WTC11 (cell line): ENCODE data around the gene PCDHB16. TPM values are rescaled to one million over a fixed set of nuclear protein-coding genes. Genes with fewer than 3 reads are reported as not detected.

Experiments
- ATAC-seq: fragments of 200-7000 bp; cut with Tn5 transposase; 2 replicates; pipeline ENCODE4 v1.10.0; 2021; ENCODE audit warnings: mild to moderate bottlenecking, moderate library complexity
- CTCF ChIA-PET: fragments of 300-600 bp; sonication (Branson Sonifier 250); formaldehyde crosslinking; loops from one replicate; lab custom pipeline; 2021; ENCODE audit warnings: antibody characterized with exemption; lab: Charles Lee
- POLR2A ChIA-PET: fragments of 350-600 bp; sonication (Branson Sonifier 250); formaldehyde crosslinking; loops from one replicate; lab custom pipeline; 2021; ENCODE audit warnings: antibody characterized with exemption; lab: Charles Lee
- DNase-seq: peaks from one replicate; pipeline ENCODE4 v3.0.0; 2021; ENCODE audit warnings: low spot score
- H3K27ac Mint-ChIP-seq: 2 replicates; pipeline ENCODE4 v1.8.0; 2021; ENCODE audit warnings: mixed read lengths
- H3K27me3 Mint-ChIP-seq: 2 replicates; pipeline ENCODE4 v1.8.0; 2021; ENCODE audit warnings: low read depth, mild to moderate bottlenecking, moderate library complexity, mixed read lengths
- H3K36me3 Mint-ChIP-seq: 2 replicates; pipeline ENCODE4 v1.8.0; 2021; ENCODE audit warnings: mixed read lengths
- H3K4me1 Mint-ChIP-seq: 2 replicates; pipeline ENCODE4 v1.8.0; 2022; ENCODE audit warnings: mixed read lengths
- H3K4me3 Mint-ChIP-seq: 2 replicates; pipeline ENCODE4 v1.8.0; 2021; ENCODE audit warnings: mild to moderate bottlenecking, moderate library complexity, mixed read lengths
- H3K9me3 Mint-ChIP-seq: 2 replicates; pipeline ENCODE4 v1.8.0; 2021; ENCODE audit warnings: mixed read lengths
- CBFB ChIP-seq: sonication (generic); formaldehyde crosslinking; IDR thresholded peaks from 2 replicates; pipeline ENCODE4 v1.8.1; 2022; ENCODE audit warnings: mild to moderate bottlenecking, low read depth, missing genetic modification reagents
- CREM ChIP-seq: sonication (generic); formaldehyde crosslinking; IDR thresholded peaks from 2 replicates; pipeline ENCODE4 v1.8.1; 2022; ENCODE audit warnings: mild to moderate bottlenecking, missing genetic modification reagents, moderate library complexity
- EMX1 ChIP-seq: fragments of 250-450 bp; sonication (Bioruptor Pico); IDR thresholded peaks from 2 replicates; pipeline ENCODE4 v1.8.0; 2021; ENCODE audit warnings: mild to moderate bottlenecking
- HMGA2 ChIP-seq: fragments of 250-450 bp; sonication (Bioruptor Pico); IDR thresholded peaks from 2 replicates; pipeline ENCODE4 v1.4.0; 2021; ENCODE audit warnings: mild to moderate bottlenecking, moderate library complexity
- JAZF1 ChIP-seq: fragments of 250-450 bp; sonication (Bioruptor Pico); IDR thresholded peaks from 2 replicates; pipeline ENCODE4 v1.9.0; 2021; ENCODE audit warnings: moderate library complexity, mild to moderate bottlenecking, inconsistent platforms
- MXD4 ChIP-seq: fragments of 250-450 bp; sonication (Bioruptor Pico); IDR thresholded peaks from 2 replicates; pipeline ENCODE4 v1.8.0; 2021; ENCODE audit warnings: mild to moderate bottlenecking, moderate library complexity, borderline replicate concordance
- MYBL2 ChIP-seq: sonication (generic); formaldehyde crosslinking; IDR thresholded peaks from 2 replicates; pipeline ENCODE4 v1.8.1; 2023; ENCODE audit warnings: mild to moderate bottlenecking, moderate library complexity, missing genetic modification reagents
- NR2C2 ChIP-seq: sonication (generic); formaldehyde crosslinking; IDR thresholded peaks from 2 replicates; pipeline ENCODE4 v1.8.0; 2022; ENCODE audit warnings: mild to moderate bottlenecking, missing genetic modification reagents
- OVOL2 ChIP-seq: fragments of 250-450 bp; sonication (Bioruptor Pico); IDR thresholded peaks from 2 replicates; pipeline ENCODE4 v1.9.0; 2021; ENCODE audit warnings: mild to moderate bottlenecking, borderline replicate concordance
- RELA ChIP-seq: sonication (generic); formaldehyde crosslinking; IDR thresholded peaks from 2 replicates; pipeline ENCODE4 v1.8.1; 2022; ENCODE audit warnings: missing genetic modification reagents, mild to moderate bottlenecking, borderline replicate concordance
- RORB ChIP-seq: fragments of 250-450 bp; sonication (Bioruptor Pico); IDR thresholded peaks from 2 replicates; pipeline ENCODE4 v1.9.0; 2021; ENCODE audit warnings: mild to moderate bottlenecking
- TCF7 ChIP-seq: sonication (generic); formaldehyde crosslinking; IDR thresholded peaks from 2 replicates; pipeline ENCODE4 v1.8.0; 2022; ENCODE audit warnings: mild to moderate bottlenecking, low read depth, missing genetic modification reagents, moderate library complexity
- total RNA-seq: library from RNA; stranded (reverse); gene quantifications from 3 replicates; pipeline ENCODE4 v1.2.3, GENCODE V29; 2021
- TF ChIP-seq, protein P1 (sequence below): sonication (generic); formaldehyde crosslinking; IDR thresholded peaks from 2 replicates; pipeline ENCODE4 v1.8.0; 2022; ENCODE audit warnings: mild to moderate bottlenecking, missing genetic modification reagents
- TF ChIP-seq, protein P2 (sequence below): sonication (generic); formaldehyde crosslinking; IDR thresholded peaks from 2 replicates; pipeline ENCODE4 v1.8.1; 2023; ENCODE audit warnings: mild to moderate bottlenecking, missing genetic modification reagents
- TF ChIP-seq, protein P3 (sequence below): sonication (generic); formaldehyde crosslinking; IDR thresholded peaks from 2 replicates; pipeline ENCODE4 v1.8.1; 2022; ENCODE audit warnings: mild to moderate bottlenecking, missing genetic modification reagents, moderate library complexity, borderline replicate concordance
- TF ChIP-seq, protein P4 (sequence below): fragments of 250-450 bp; sonication (Bioruptor Pico); IDR thresholded peaks from 2 replicates; pipeline ENCODE4 v2.1.2; 2022; ENCODE audit warnings: mild to moderate bottlenecking, moderate library complexity
- TF ChIP-seq, protein P5 (sequence below): sonication (generic); formaldehyde crosslinking; IDR thresholded peaks from 2 replicates; pipeline ENCODE4 v1.8.1; 2022; ENCODE audit warnings: low read depth, missing genetic modification reagents, borderline replicate concordance
- TF ChIP-seq, protein P6 (sequence below): sonication (generic); formaldehyde crosslinking; conservative IDR thresholded peaks from 2 replicates; pipeline ENCODE4 v1.8.1; 2023; ENCODE audit warnings: mild to moderate bottlenecking, low read depth, missing genetic modification reagents, moderate library complexity
- TF ChIP-seq, protein P7 (sequence below): sonication (generic); formaldehyde crosslinking; IDR thresholded peaks from 2 replicates; pipeline ENCODE4 v1.8.0; 2022; ENCODE audit warnings: mild to moderate bottlenecking, missing genetic modification reagents
- TF ChIP-seq, protein P8 (sequence below): fragments of 250-450 bp; sonication (Bioruptor Pico); IDR thresholded peaks from 2 replicates; pipeline ENCODE4 v1.8.0; 2021; ENCODE audit warnings: mild to moderate bottlenecking

The PCDHB16 gene
- total RNA-seq, 1 experiment from 2014 or later, result 3.7 TPM

DNA sequence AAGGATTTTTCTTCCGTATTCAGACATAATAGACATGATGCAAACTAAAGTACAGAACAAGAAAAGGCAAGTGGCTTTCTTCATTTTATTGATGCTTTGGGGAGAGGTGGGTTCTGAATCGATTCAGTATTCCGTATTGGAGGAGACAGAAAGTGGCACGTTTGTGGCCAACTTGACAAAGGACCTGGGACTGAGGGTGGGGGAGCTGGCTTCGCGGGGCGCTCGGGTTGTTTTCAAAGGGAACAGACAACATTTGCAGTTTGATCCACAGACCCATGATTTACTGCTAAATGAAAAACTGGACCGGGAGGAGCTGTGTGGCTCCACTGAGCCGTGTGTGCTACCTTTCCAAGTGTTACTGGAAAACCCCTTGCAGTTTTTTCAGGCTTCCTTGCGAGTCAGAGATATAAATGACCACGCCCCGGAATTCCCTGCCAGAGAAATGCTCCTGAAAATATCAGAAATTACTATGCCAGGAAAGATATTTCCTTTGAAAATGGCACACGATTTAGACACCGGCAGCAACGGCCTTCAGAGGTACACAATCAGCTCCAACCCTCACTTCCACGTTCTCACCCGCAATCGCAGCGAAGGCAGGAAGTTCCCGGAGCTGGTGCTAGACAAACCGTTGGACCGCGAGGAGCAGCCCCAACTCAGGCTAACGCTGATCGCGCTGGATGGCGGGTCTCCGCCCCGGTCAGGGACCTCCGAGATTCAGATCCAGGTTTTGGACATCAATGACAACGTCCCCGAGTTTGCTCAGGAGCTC is 31.8 kb upstream of the PCDHB16 start:
- Mint-ChIP-seq H3K4me1 (no peaks in the 10 kb centered on the region), H3K27ac (no peak overlapping the region), H3K4me3 (no peak overlapping the region), H3K9me3 (peaks cover 18% of the 10 kb centered on the region), H3K36me3 (peaks cover 15% of the 10 kb centered on the region), H3K27me3 (peaks cover 4% of the 10 kb centered on the region; the same call in 1 of the 2 replicates)
- ATAC-seq, result no peak
- ChIA-PET POLR2A (no interaction called here), CTCF (interaction anchor here (0.8 to 1.8 kb wide), 19 partner anchors 9 to 413 kb away, joined by 3 to 22 read pairs (median 5); partner anchors contain the start of genes PCDHA8, PCDHB10, PCDHB11 and PCDHB14)
- DNase-seq, result no peak
- TF ChIP-seq OVOL2 (CRISPR knock-in tag) (no peak), TCF7 (CRISPR knock-in tag) (no peak), HMGA2 (no peak), MXD4 (CRISPR knock-in tag) (no peak), RORB (CRISPR knock-in tag) (no peak), MYBL2 (CRISPR knock-in tag) (no peak), JAZF1 (no peak), RELA (CRISPR knock-in tag) (no peak), NR2C2 (CRISPR knock-in tag) (no peak), EMX1 (CRISPR knock-in tag) (no peak), CBFB (CRISPR knock-in tag) (no peak), CREM (CRISPR knock-in tag) (no peak)
- TF ChIP-seq, protein P1, sequence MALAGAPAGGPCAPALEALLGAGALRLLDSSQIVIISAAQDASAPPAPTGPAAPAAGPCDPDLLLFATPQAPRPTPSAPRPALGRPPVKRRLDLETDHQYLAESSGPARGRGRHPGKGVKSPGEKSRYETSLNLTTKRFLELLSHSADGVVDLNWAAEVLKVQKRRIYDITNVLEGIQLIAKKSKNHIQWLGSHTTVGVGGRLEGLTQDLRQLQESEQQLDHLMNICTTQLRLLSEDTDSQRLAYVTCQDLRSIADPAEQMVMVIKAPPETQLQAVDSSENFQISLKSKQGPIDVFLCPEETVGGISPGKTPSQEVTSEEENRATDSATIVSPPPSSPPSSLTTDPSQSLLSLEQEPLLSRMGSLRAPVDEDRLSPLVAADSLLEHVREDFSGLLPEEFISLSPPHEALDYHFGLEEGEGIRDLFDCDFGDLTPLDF (CRISPR knock-in tag), result no peak
- TF ChIP-seq, protein P2, sequence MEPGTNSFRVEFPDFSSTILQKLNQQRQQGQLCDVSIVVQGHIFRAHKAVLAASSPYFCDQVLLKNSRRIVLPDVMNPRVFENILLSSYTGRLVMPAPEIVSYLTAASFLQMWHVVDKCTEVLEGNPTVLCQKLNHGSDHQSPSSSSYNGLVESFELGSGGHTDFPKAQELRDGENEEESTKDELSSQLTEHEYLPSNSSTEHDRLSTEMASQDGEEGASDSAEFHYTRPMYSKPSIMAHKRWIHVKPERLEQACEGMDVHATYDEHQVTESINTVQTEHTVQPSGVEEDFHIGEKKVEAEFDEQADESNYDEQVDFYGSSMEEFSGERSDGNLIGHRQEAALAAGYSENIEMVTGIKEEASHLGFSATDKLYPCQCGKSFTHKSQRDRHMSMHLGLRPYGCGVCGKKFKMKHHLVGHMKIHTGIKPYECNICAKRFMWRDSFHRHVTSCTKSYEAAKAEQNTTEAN (CRISPR knock-in tag), result no peak
- TF ChIP-seq, protein P3, sequence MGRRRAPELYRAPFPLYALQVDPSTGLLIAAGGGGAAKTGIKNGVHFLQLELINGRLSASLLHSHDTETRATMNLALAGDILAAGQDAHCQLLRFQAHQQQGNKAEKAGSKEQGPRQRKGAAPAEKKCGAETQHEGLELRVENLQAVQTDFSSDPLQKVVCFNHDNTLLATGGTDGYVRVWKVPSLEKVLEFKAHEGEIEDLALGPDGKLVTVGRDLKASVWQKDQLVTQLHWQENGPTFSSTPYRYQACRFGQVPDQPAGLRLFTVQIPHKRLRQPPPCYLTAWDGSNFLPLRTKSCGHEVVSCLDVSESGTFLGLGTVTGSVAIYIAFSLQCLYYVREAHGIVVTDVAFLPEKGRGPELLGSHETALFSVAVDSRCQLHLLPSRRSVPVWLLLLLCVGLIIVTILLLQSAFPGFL, result no peak
- TF ChIP-seq, protein P4, sequence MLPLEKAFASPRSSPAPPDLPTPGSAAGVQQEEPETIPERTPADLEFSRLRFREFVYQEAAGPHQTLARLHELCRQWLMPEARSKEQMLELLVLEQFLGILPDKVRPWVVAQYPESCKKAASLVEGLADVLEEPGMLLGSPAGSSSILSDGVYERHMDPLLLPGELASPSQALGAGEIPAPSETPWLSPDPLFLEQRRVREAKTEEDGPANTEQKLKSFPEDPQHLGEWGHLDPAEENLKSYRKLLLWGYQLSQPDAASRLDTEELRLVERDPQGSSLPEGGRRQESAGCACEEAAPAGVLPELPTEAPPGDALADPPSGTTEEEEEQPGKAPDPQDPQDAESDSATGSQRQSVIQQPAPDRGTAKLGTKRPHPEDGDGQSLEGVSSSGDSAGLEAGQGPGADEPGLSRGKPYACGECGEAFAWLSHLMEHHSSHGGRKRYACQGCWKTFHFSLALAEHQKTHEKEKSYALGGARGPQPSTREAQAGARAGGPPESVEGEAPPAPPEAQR (CRISPR knock-in tag), result no peak
- TF ChIP-seq, protein P5, sequence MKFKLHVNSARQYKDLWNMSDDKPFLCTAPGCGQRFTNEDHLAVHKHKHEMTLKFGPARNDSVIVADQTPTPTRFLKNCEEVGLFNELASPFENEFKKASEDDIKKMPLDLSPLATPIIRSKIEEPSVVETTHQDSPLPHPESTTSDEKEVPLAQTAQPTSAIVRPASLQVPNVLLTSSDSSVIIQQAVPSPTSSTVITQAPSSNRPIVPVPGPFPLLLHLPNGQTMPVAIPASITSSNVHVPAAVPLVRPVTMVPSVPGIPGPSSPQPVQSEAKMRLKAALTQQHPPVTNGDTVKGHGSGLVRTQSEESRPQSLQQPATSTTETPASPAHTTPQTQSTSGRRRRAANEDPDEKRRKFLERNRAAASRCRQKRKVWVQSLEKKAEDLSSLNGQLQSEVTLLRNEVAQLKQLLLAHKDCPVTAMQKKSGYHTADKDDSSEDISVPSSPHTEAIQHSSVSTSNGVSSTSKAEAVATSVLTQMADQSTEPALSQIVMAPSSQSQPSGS (CRISPR knock-in tag), result no peak
- TF ChIP-seq, protein P6, sequence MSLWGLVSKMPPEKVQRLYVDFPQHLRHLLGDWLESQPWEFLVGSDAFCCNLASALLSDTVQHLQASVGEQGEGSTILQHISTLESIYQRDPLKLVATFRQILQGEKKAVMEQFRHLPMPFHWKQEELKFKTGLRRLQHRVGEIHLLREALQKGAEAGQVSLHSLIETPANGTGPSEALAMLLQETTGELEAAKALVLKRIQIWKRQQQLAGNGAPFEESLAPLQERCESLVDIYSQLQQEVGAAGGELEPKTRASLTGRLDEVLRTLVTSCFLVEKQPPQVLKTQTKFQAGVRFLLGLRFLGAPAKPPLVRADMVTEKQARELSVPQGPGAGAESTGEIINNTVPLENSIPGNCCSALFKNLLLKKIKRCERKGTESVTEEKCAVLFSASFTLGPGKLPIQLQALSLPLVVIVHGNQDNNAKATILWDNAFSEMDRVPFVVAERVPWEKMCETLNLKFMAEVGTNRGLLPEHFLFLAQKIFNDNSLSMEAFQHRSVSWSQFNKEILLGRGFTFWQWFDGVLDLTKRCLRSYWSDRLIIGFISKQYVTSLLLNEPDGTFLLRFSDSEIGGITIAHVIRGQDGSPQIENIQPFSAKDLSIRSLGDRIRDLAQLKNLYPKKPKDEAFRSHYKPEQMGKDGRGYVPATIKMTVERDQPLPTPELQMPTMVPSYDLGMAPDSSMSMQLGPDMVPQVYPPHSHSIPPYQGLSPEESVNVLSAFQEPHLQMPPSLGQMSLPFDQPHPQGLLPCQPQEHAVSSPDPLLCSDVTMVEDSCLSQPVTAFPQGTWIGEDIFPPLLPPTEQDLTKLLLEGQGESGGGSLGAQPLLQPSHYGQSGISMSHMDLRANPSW (CRISPR knock-in tag), result no peak
- TF ChIP-seq, protein P7, sequence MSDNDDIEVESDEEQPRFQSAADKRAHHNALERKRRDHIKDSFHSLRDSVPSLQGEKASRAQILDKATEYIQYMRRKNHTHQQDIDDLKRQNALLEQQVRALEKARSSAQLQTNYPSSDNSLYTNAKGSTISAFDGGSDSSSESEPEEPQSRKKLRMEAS, result no peak
- TF ChIP-seq, protein P8, sequence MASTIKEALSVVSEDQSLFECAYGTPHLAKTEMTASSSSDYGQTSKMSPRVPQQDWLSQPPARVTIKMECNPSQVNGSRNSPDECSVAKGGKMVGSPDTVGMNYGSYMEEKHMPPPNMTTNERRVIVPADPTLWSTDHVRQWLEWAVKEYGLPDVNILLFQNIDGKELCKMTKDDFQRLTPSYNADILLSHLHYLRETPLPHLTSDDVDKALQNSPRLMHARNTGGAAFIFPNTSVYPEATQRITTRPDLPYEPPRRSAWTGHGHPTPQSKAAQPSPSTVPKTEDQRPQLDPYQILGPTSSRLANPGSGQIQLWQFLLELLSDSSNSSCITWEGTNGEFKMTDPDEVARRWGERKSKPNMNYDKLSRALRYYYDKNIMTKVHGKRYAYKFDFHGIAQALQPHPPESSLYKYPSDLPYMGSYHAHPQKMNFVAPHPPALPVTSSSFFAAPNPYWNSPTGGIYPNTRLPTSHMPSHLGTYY (CRISPR knock-in tag), result no peak
